HG03045 (cell line): ENCODE measurements around the gene ETV4.

ENCODE experiments used
- ATAC-seq: cut with Tn5 transposase; IDR thresholded peaks from one replicate; pipeline ENCODE4 v1.9.1; 2021; ENCODE audit warnings: mild to moderate bottlenecking, moderate library complexity; ENCODE audit not compliant: unreplicated experiment

Gene ETV4

GRCh38 chr17:43573579-43574321 lies 27.6 kb upstream of the ETV4 start:
- no peak for ATAC-seq

DNA sequence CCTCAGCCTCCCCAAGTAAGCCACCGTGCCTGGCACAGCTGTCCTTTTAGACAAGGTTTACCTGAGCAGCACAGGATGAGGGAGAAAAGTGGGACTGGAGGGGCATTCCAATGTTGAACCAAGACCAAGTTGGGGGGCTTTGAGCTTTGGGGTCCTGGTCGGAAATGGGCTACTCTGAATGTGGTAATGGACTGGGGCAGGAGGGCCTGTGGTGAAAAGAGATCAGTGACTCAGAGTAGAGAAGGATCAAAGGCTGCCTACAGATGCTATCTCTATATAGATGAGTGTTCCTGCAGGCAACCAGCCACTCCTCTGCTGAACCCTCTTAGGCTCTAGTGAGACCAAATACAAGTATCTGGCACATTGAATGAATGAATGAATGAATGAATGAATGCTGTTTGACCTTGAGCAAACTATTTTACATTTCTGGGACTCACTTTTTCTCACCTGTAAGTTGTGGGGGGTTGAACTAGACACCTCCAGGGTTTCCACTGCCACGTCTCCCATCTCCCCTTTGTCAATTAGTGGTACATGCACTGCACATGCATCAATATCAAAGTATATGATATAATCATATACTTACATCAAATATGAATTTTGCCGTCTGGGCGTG lies 26.3 kb upstream of the ETV4 start:
- no peak for ATAC-seq

DNA sequence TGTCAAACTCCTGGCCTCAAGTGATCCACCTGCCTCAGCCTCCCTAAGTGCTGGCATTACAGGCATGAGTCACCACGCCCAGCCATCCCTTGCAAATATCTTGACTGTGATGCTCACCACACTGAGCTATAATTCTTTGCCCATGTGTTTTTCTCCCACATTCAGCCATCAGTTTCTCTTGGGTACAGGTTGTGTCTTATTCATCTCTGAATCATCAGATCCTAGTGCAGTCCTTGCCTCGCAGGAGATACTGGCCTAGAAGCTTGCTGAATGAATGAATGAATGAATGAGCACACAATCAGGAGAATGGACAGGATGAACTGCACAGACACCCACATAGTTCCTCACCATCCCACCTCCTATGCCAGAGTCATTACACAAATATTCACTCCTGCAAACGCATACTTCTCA lies 24.4 kb upstream of the ETV4 start:
- ATAC-seq: no peak

- no peak for ATAC-seq
Measured at GRCh38 chr17:43568506-43569082, 22.5 kb upstream of the ETV4 start.

GRCh38 chr17:43563600-43564594 lies 17.8 kb upstream of the ETV4 start:
- no peak for ATAC-seq

GRCh38 chr17:43562679-43563599 lies 16.8 kb upstream of the ETV4 start:
- ATAC-seq: no peak

DNA sequence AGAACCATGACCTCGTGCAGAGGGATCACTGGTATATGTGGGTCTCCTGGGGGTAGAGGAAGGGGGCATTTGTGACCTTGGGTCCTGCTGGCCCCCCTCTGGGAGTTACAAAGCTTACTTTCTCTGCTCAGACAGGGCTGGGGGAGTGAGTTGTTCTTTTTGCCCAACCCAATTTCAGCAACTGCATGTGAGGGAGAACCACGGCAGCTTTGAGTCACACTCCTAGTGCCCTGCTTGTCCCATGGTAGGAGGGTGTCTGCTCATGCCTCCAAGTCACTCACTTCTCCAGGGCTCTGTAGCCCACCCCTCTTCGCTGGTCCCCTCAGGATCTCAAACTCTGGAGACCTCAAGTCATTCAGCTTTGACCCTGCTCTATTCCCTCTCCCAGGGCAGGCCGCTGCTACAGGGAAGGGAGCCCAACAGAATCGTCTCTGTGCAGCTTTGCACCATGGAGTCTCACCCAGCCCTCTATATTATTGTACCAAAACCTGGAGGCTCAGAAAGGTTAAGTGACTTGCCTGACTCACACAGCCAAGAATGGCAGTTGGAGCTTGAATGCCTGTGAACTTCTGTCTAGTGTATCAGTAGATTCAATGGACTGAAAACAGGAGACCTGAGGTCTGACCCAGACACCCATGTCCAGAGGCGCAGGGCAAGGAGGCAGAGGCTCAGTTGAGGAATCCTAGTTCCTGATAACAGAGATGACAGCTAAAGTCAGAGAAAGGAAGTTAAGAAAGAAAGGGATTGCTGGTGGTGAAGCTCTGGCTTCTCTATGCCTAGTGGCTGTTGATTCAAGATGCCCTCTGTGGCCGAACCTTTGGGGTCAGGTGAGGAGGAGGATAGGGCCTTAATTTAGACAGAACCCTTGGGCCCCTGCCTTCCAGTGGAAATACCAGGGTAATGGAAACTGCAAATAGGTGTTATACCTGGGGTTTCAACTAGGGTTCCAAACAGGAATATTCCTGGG lies 14.6 kb upstream of the ETV4 start:
- ATAC-seq: no peak

GRCh38 chr17:43559161-43559816 lies 13.1 kb upstream of the ETV4 start:
- no peak for ATAC-seq

GRCh38 chr17:43558805-43559160 lies 12.6 kb upstream of the ETV4 start:
- no peak for ATAC-seq

DNA sequence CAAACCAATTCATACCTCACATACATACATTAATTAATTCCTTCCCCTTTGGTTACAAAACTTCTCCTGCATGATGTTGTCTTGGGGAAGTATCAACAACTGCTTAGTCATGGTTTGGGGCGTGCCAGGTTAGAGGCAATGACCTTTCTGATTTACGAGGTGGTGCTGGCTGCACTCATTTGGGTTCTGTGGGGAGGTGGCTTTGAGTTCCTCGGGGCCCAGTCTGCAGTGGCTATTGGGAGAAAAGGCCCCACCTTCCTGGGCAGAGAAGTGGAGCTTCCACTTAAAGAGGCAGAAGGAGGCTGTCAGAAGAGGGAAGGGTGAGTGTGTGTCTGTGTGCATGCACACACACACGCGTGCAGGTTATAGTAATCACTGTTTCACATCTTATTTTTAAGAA lies 10.2 kb upstream of the ETV4 start:
- ATAC-seq: no peak

GRCh38 chr17:43554857-43555256 lies 8.7 kb upstream of the ETV4 start:
- no peak for ATAC-seq

DNA sequence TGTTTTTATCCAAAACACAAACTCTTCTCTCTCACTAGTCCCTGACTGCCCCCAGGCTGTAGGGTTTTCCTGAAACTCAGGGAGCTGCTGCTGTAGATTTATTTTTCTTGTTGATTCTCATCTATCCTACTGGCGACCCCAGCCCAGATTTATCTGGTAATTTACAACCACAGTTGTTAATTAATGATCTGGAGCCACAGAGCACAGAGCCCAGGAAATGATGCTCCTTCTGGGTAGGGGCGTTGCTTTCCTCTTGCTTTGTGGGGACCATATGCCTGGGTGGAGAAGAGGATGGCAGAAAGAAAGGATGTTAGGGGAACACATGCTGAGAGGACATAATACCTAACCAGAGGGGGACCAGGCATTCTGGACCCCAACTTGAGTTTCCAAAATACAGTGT lies 7.4 kb upstream of the ETV4 start:
- no peak for ATAC-seq

DNA sequence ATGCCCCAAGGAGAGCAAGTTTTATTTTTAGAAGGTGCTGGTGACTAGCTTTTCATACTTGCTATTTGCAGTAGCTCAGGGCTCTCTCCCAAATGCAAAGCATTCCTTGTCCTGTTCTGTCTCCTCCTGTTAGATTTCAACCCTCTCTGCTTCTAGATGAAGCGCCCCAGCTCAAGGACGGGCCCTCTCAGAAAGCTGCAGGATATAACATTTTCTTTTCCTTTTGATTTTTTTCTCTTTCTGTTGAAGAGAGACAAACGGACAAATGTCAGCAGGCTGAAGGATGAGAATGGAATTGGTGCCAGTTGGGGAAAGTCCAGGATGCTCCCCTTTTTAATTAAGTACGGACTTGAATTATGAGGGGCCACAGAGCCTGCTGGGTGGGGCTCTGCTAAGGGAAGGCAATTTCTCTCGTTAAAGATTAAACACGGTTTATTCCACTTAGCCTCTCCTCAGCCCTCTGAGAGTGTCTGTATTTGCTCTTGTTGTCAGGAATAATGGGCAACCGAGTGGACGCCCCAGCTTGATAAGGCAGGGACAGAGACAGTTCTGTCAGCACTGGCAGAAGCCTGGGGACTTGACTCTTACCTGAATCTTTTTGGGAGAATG lies 6.2 kb upstream of the ETV4 start:
- no peak for ATAC-seq

DNA sequence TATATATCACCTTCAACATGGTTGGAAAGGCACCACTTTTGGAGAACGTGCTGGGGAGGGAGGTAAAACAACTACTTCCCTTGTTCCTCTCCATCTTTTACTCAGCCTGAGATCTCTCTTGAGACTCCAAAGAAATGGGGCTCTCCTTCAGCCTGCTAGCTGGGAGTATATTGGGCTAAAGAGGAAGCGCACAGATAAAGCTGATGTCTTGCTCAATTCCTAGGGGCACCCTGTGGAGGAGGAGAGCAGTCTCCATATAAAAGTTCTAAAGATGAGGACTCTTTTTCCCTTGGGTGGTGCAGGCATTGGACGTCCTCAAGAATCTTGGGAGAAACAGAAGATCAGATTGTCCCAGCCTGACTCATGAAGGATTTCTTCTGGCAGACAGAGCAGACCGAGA lies 4.6 kb upstream of the ETV4 start:
- ATAC-seq: no peak

- ATAC-seq: no peak
Measured at GRCh38 chr17:43549496-43549895, 3.4 kb upstream of the ETV4 start.

DNA sequence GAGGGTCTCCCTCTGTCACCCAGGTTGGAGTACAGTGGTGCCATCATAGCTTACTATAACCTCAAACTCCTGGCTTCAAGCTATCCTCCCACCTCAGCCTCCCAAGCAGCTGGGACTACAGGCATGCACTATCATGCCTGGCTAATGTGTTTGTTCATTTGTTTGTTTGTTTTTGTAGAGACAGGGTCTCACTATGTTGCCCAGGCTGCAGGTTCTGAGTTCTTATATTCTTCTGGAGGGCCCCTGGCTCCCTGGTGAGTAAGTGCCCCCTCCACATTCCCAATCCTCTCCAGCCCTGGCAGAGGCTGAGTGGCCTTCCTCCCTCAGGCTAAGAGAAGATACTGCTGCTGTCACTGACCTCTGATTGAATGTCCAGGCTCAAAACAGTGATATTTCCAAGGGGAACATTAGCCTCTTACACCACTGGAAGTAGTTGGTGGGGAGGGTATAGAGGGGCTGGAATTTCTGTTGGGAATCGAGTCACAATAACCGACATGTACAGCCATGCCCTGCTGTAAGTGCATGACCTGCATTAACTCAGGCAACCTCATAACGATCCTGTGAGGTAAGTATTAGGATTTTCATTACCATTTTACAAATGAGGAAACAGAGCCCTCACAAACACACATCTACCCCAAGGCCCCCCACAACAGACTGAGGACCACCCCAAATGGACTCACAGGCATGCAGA lies 2.7 kb upstream of the ETV4 start:
- ATAC-seq: no peak

DNA sequence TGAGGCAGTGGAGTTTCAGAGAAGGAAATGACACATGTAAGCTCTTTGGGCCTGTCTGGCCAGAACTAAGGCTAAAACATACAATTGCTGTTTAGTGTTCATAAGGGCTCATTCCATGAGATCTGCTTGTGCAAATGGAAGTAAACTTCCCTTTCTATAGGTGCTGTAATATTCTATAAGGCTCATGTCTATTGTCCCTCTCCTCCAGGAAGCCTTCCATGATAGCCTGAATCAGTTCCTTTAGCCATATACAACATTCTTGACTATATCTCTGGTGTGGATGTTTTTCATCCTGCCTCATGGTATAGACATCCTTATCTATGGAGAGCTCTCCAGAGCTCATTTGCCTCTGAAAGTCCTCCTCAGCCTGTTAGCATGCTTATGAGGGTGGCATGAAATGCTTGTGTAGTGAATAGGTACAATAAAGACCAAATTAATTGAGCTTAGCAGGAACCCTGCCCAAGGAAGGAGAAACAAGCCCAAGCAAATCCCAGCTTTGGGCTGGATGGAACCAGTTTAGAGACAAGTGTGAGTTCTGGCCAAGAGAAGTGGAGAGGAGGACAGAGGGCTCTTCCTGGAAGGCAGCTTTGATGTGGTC lies 1.6 kb upstream of the ETV4 start:
- ATAC-seq: no peak
